Measurements from ENCODE around the gene TNFRSF14. TPM values are rescaled to one million over a fixed set of nuclear protein-coding genes. Genes with fewer than 3 reads are reported as not detected.

TNFRSF14 gene
- total and polyA plus RNA-seq, 2 experiments from 2014 or later = not detected

- Mint-ChIP-seq H3K4me3 (no peak overlapping the region), H3K4me1 (peaks cover 8% of the 10 kb centered on the region; the same call in 2 of the 3 replicates), H3K27ac (no peak overlapping the region), H3K27me3 (ENCODE audit: insufficient read depth, low read depth, poor library complexity) (peaks cover 2% of the 10 kb centered on the region), H3K9me3 (no peaks in the 10 kb centered on the region), H3K36me3 (ENCODE audit: low read depth) (no peaks in the 10 kb centered on the region)
- Histone ChIP-seq H3K4me3 (no peak overlapping the region), H3K9me2 (ENCODE audit: insufficient read depth) (no peaks in the 10 kb centered on the region), H2AFZ (no peak overlapping the region), H3K4me1 (ENCODE audit: insufficient read depth) (peaks cover 7% of the 10 kb centered on the region; the same call in 1 of the 2 replicates), H3K4me2 (no peak overlapping the region), H3F3A (replicated peaks; ENCODE audit: low read depth) (peaks cover 4% of the 10 kb centered on the region; the same call in 1 of the 2 replicates), H4K20me1 (replicated peaks; ENCODE audit: insufficient read depth) (no peaks in the 10 kb centered on the region), H3K79me2 (replicated peaks; ENCODE audit: insufficient read depth) (no peaks in the 10 kb centered on the region), H3K27me3 (ENCODE audit: insufficient read depth) (no peaks in the 10 kb centered on the region), H3K27ac (ENCODE audit: low read depth) (no peak overlapping the region), H3K36me3 (ENCODE audit: insufficient read depth) (no peaks in the 10 kb centered on the region)
- DNase-seq (ENCODE audit: low spot score) = no peak
- TF ChIP-seq ZNF462 (CRISPR knock-in tag; IDR thresholded peaks at IDR 0.05) (no peak), ZNF331 (CRISPR knock-in tag; IDR thresholded peaks at IDR 0.05; ENCODE audit: low read depth) (no peak), REST (IDR thresholded peaks at IDR 0.05; ENCODE audit: unreplicated experiment) (no peak), STAT1 (IDR thresholded peaks at IDR 0.05; ENCODE audit: unreplicated experiment) (no peak), POLR2AphosphoS5 (IDR thresholded peaks at IDR 0.05; ENCODE audit: low read depth) (no peak), EZH2 (IDR thresholded peaks at IDR 0.05; ENCODE audit: low read depth, unreplicated experiment) (no peak), NANOG (IDR thresholded peaks at IDR 0.05; ENCODE audit: borderline replicate concordance) (no peak), EZH2phosphoT487 (IDR thresholded peaks at IDR 0.05; ENCODE audit: unreplicated experiment) (no peak), ZNF114 (CRISPR knock-in tag; IDR thresholded peaks at IDR 0.05) (no peak), ETS1 (IDR thresholded peaks at IDR 0.05) (no peak), JUNB (IDR thresholded peaks at IDR 0.05; ENCODE audit: unreplicated experiment) (no peak), CREB1 (CRISPR knock-in tag; IDR thresholded peaks at IDR 0.05; ENCODE audit: low read depth) (no peak), CTCF (conservative IDR thresholded peaks at IDR 0.05; ENCODE audit: low read depth in 2 of 2) (no peak)
- no peak for ATAC-seq
Observed at GRCh38 chr1:2552189-2552588, 4.0 kb upstream of the TNFRSF14 start.
